Measurements from ENCODE around the gene PSMA8.

DNA sequence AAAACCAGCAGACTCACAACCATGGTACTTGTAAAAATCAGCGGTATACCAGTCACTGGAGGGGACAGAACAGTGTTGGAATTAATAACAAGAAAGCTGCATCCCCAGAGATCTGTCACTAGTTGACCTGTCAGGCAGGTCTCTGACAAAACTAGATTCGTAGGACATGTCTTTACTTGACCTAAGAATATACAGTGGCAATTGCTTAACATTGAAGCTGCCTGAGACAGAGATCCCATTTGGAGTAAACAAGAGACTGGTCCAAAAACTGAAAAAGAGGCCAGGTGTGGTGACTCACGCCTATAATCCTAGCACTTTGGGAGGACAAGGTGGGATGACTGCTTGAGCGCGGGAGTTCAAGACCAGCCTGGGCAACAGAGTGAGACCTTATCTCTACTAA lies 36.1 kb upstream of the PSMA8 start:
- TF ChIP-seq, protein P1, sequence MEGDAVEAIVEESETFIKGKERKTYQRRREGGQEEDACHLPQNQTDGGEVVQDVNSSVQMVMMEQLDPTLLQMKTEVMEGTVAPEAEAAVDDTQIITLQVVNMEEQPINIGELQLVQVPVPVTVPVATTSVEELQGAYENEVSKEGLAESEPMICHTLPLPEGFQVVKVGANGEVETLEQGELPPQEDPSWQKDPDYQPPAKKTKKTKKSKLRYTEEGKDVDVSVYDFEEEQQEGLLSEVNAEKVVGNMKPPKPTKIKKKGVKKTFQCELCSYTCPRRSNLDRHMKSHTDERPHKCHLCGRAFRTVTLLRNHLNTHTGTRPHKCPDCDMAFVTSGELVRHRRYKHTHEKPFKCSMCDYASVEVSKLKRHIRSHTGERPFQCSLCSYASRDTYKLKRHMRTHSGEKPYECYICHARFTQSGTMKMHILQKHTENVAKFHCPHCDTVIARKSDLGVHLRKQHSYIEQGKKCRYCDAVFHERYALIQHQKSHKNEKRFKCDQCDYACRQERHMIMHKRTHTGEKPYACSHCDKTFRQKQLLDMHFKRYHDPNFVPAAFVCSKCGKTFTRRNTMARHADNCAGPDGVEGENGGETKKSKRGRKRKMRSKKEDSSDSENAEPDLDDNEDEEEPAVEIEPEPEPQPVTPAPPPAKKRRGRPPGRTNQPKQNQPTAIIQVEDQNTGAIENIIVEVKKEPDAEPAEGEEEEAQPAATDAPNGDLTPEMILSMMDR (IDR thresholded peaks at IDR 0.05): no peak
- no peak for TF ChIP-seq EP300 (IDR thresholded peaks at IDR 0.05)
